Activated CD4-positive, alpha-beta T cell treated with anti-CD3 and anti-CD28 coated beads, Interleukin-2, amount 50 U/mL, for 1 hour (primary cell): Measurements from ENCODE around the gene GAP43.

Source experiments
- DNase-seq: peaks from one replicate; pipeline ENCODE4 v3.0.0-alpha.2; 2020

The GAP43 gene

DNA sequence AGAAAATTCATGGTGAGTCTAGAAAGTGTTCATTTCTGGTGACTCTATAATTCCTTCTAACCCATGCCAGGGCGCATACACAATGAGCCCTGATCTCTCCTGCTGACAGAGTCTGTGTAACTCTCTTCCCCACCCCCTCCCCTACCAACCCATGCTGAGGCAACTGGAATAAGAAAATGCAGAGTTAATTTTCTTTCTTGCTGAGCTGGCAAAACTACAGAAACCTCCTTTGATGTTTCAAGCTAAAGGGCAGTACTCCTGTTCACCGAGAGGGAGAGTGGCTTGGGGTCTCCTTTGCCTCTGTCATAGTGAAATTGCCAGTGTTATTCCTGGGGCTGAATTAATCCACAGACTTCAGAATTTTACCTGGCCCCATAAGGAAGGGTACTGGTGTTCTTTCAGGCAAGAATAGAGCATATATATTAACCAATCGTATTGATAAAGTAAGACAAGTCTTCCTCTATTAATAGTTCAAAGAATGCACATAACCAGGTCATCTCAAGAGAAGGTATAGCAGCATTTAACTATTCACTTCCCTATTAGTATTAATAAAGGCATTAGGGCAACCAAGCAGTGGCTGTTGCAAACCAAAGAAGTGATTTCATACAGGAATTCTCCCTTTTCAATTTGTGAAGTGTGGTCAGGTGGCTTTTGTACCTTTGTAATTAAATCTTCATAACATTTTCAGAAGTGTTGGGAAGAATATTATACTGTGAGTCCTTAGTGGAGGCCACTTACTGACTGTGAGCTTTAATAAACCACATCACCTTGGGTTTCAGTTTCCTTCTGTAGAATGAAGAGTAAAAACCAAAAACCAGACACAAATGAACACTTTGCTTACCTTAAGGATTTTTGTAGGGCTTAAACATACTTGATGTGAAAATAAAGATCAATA, 4.1 kb downstream of the GAP43 start:
- no peak for DNase-seq

GRCh38 chr3:115628075-115628412, 4.7 kb downstream of the GAP43 start:
- DNase-seq = no peak

DNA sequence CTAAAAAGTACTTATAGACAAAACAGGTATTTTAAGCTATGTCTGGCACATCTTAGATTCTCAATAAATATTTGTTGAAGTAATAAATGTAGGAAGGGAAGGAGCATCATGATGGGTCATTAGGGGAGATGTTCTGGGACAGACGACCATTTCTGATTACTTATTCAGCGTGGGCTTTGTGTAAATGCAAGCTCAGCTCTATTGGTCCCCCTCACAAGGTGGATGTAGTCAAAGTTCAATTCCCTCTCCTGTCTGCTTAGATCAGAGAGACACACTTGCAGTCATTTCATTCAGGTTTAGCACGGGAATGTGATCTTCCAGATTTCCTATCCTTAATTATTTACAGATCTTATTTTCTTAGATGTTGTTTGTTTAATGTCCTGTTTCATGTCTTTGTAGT, 7.5 kb downstream of the GAP43 start:
- no peak for DNase-seq

DNA sequence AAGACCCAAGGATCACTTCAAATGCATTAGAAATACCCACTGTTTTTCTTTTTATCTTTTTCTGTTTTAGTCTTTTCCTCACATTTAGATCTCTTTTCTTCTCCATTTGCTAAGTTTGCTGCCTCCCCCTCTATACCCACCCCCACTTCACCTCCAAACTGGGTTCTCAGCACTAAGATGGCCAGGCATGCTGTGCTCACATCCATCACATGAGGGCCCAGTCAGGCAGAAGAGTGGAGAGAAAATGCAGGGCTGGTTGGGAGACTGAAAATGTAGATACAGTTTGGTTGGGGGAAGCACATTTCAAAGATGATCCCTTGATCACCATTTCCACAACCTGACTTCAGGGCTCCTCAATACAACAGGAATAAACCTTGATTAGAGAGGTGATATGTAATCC, 8.7 kb downstream of the GAP43 start:
- no peak for DNase-seq

GRCh38 chr3:115633467-115633866, 10.2 kb downstream of the GAP43 start:
- DNase-seq = no peak

DNA sequence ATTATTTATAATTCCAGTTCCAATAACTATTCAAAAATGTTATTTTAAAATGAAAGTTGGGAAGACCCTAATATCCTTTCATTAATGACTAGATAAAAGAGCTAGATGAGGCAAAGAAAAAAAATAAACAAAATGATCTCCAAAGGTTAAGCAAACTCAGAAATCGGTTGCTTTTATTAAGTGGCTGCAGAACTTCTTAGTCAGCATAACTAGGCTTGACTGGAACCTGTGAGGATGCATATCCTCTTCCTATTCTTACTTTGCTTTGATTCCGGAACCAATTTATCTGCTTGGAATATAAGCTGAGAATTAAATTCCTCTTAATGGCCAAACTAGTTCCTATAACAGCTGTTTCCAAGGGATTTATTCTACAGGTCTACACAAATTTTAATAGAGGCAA, 10.7 kb downstream of the GAP43 start:
- no peak for DNase-seq

DNA sequence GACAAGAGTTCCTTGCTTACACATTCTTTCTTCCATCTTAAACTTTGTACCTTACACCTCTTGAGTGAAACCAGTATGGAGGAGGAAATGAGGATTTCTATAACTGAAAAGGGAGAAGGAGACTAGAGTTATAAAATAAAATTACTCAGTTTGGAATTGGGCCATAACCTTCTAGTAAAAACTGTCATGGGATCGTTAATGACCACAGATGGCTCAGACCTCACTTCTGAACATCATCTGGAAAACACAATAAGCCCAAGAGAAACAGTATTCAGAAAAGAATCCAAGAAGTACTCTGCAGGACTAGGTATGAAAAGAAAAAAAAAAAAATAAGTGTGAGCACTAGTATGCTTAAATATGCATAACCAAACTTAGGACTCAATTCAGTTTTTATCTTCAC, 12.1 kb downstream of the GAP43 start:
- DNase-seq = no peak

DNA sequence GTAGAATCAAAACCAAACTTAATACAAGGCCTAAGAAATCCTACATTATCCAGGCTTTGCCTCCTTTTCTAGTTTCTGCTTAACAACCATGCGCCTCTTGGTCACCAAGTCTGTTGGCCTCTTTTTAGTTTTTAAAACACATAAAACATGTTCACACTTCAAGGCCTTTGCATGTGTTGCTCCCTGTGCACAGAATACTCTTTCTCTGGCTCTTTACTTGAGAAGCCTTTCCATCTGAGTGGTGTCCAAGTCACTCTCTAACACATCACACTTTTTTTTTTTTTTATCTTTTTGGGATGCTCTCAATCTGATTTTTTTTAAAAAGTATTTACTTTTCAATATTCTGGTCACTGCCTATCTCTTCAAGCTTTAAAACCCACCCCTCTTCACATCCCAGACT, 14.9 kb downstream of the GAP43 start:
- DNase-seq = no peak

GRCh38 chr3:115638991-115639390, 15.7 kb downstream of the GAP43 start:
- DNase-seq = no peak

- DNase-seq = no peak
Measured at GRCh38 chr3:115644391-115644790, 21.1 kb downstream of the GAP43 start.

- DNase-seq = no peak
Measured at GRCh38 chr3:115646027-115646690, 22.8 kb downstream of the GAP43 start.

GRCh38 chr3:115648559-115648958, 25.2 kb downstream of the GAP43 start:
- DNase-seq = no peak

- DNase-seq = no peak
Measured at GRCh38 chr3:115651087-115651486, 27.8 kb downstream of the GAP43 start.

DNA sequence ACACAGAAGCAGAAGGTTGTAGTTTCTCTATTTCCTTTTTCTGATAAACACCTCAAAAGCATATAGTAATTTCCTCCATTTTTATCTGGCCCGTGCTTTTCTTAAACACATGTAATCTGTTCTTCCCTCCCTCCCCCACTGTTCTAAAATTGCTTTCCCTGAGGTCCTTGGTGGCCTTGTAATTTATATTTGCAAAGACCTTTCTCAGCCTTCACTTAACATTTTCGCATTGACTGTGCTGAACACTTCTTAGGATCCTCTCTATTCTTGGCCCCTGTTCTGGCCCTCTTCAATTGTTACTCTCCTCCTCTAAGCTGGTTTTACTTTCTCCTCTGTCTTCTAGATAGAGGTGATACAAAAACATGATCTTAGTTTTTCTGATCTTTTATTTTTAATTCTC, 28.3 kb downstream of the GAP43 start:
- DNase-seq = no peak

DNA sequence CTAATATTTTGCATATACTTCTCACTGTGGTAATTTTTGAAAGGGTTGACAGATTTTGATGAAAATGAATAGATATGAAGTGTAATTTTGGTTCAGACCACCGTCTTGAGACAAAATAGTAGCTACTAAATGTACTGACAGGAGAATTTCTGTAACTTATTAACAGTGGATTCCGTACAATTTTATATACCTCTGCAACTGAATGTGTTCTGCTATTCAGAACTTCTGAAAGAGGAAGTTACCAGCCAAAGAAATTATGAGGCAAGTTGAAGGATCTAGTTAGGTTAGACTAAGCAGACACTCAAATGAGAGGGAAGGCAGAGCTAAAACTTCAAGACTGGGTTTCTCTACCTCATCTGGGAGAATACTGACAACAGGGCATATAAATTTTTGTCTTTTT, 29.4 kb downstream of the GAP43 start:
- no peak for DNase-seq

DNA sequence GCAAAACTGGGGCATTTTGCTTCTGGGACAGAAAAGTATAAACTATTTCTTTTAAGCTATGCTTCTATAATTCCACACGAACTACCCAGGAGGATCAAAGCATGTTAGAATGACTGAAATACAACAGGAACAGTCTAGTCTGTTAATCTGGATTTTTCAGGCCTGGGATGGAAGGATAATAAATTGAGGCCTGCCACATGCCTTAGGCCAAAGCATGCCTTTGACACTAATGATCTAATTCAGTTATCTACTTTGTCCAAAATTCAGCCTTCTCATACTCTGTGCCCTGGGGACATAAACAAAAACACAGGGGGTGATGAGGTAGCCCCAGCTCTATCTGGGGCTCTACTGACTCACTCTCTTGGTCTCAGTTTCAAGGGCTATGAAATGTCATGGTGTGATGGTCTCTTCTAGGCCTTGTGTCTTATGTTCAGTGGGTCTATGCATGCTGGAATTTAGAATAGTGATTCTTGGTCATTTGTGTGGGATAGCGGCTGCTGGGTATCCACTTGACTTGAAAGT, 32.5 kb downstream of the GAP43 start:
- DNase-seq = no peak

DNA sequence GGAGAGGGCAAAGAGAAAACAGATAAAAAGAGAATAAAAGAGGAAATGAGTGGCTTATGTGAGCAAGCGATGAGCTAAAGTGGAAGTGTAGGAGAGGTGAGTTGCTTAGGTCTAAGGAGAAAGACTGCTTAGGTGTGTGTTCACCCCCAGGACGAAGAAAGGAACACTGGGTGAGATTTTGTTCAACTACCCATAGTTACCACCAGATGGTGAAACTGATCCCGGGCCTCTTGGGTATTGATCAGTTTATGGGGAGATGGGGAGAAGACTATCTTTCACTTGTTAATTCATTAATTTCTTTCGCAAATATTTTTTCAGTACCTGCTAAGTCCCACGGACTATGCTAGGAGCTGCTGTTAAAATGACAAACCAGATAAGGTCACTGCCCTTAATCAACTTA, 33.9 kb downstream of the GAP43 start:
- no peak for DNase-seq

- no peak for DNase-seq
Measured at GRCh38 chr3:115658032-115658336, 34.7 kb downstream of the GAP43 start.

DNA sequence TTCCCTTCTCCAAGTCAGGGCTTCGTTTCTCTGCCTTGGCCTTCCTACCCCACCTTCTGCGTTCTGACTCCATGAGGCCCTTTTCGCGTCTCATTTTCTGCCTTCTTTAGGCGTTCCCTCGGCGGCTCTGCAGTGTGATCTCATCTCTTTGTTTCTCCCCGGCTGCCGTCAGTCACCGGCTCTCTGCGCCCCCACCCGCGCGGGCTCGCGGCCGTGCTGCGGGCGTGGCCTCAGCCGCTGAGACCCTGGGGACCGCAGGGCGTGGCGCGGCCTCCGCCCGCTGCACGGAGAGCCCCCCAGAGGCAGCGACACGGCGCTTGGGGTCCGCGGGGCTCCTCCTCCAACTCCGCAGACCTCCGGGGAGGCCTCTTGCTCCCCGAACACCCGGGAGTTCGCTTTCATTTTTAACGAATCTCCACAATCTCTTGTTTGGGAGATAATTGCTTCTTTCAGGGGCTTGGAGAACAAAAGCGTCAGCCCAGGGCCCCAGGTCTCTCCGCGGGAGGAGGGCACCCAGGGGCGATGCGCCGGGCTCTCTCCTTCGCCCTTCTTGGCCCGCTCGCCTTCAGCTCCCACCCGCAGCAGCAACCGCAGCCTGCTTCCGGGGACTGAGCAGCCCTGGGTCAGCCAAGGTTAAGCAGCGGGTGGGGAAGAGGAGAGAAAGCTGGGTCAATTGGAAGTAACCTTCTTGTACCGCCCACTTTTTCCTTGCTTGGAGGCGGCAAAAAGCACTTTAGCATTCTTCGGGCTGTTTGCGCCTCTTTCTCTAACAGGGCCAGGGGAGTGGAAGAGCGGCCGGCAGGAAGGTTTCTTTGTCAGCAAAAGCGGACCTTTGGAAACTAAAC, 35.2 kb downstream of the GAP43 start:
- peak; percentile 63 for DNase-seq

DNA sequence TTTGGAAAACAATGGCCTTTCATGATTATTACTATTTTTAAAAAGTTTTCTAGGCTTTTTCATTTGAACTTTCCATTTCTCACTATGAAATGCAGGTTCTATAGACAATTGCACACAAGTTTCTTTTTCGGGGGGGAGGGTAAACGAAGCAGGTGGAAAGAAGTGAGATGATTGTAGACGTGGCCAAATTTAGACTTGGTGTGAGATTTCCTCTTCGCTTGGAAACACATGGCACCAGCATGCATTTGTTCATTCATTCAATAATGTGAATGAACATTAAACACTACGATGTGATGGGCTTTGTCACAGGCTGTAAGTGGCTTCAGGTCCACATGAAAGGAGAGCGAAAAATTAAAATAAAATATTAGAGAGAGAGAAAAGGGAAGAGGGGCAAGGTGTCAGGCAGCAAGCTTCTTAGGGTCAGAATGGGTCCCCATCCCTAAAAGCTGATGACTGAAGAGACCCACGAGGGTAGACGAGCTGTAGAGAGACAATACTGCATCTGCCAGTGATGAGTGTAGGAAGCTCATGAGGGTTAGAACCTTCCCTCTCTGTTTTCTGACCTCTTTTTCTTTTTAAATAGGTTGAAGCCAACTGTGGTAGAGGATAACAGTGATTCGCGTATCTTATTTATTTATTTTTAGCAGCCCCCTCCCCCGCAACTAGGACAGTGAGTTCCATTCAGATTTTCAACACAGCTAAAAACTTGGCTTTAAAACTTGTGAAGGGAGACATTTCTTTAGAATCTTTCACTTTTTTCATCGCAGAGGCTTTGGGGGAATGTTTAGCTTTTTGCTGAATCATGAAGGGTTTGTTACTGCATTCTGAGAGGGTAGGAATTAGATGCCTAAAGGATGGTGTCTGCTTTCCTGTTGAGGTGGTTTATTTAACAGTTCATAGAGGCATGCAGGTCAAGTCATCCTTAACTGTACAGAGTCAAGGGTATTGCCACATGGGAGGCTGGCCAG, 36.2 kb downstream of the GAP43 start:
- DNase-seq = no peak

GRCh38 chr3:115660646-115661337, 37.5 kb downstream of the GAP43 start:
- DNase-seq = no peak

DNA sequence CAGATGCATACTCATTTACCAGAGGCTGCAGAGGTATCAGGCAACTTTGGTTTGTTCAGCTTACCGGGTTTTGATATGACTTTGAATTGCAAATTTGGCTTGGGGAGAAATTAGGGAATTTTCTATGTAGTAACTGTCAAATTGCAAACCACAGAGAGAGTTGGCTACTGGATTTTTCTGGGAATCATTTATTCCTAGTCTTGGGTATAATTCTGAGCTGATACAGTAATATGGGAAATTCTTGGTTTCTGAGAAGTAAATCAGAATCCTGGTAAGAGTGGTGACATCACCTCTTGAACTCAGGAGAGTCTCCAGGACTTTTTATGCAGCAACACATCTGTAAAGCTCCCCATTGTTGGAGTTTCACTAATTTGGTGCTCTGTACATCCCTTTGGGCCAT, 39.0 kb downstream of the GAP43 start:
- DNase-seq = no peak
